DND-41 (cell line): ENCODE data around the gene SCAPER.

Experiments
- ATAC-seq: fragments of 200-7000 bp; cut with Tn5 transposase; 3 replicates; pipeline ENCODE4 v1.9.1; 2021; ENCODE audit warnings: low read depth; ENCODE audit not compliant: insufficient read depth
- DNase-seq: peaks from one replicate; pipeline ENCODE4 v3.0.0-alpha.2; 2020
- H2AFZ ChIP-seq: 2 replicates; pipeline ENCODE4 v1.6.0; 2012; ENCODE audit warnings: low read depth, low read length
- H3K27ac ChIP-seq: 2 replicates; pipeline ENCODE4 v1.5.1; 2012; ENCODE audit warnings: low read length, inconsistent platforms
- H3K27me3 ChIP-seq: fragments of 200-600 bp; sonication (generic); 2 replicates; pipeline ENCODE4 v1.6.0; 2012; ENCODE audit warnings: low read length, mild to moderate bottlenecking, inconsistent platforms; ENCODE audit not compliant: insufficient read depth, poor library complexity
- H3K36me3 ChIP-seq: 2 replicates; pipeline ENCODE4 v1.5.1; 2012; ENCODE audit warnings: low read length, inconsistent platforms; ENCODE audit not compliant: insufficient read depth
- H3K4me1 ChIP-seq: 2 replicates; pipeline ENCODE4 v1.5.1; 2012; ENCODE audit warnings: mild to moderate bottlenecking, low read length; ENCODE audit not compliant: insufficient read depth
- H3K4me2 ChIP-seq: 2 replicates; pipeline ENCODE4 v1.6.0; 2012; ENCODE audit warnings: mild to moderate bottlenecking, moderate library complexity, low read length, inconsistent platforms; ENCODE audit not compliant: insufficient read depth
- H3K4me3 ChIP-seq, 2 experiments: fragments of 200-600 bp in 1 of 2; shearing (Covaris generic) in 1 of 2; 2 replicates each; pipeline ENCODE4 v1.5.1; 2012 to 2016; ENCODE audit warnings: inconsistent platforms in 2 of 2, low read length in 2 of 2, mild to moderate bottlenecking in 2 of 2, low read depth in 1 of 2, moderate library complexity in 1 of 2
- H3K79me2 ChIP-seq: 2 replicates; pipeline ENCODE4 v1.6.0; 2012; ENCODE audit warnings: low read length, inconsistent platforms; ENCODE audit not compliant: insufficient read depth
- H3K9ac ChIP-seq: 2 replicates; pipeline ENCODE4 v1.6.0; 2012; ENCODE audit warnings: low read depth, mild to moderate bottlenecking, inconsistent platforms, low read length, moderate library complexity
- H3K9me3 ChIP-seq: 2 replicates; pipeline ENCODE4 v1.5.1; 2012; ENCODE audit warnings: low read length, moderate library complexity, mild to moderate bottlenecking, inconsistent platforms; ENCODE audit not compliant: insufficient read depth, severe bottlenecking
- H4K20me1 ChIP-seq: 2 replicates; pipeline ENCODE4 v1.6.0; 2012; ENCODE audit warnings: low read length; ENCODE audit not compliant: insufficient read depth
- EZH2 ChIP-seq: IDR thresholded peaks from 3 replicates; pipeline ENCODE4 v1.6.1; 2012; ENCODE audit warnings: borderline replicate concordance, low read depth, mild to moderate bottlenecking, moderate library complexity, low read length, inconsistent platforms; ENCODE audit not compliant: severe bottlenecking
- TF ChIP-seq, protein P1 (sequence below): IDR thresholded peaks from 2 replicates; pipeline ENCODE4 v1.5.1; 2012; ENCODE audit warnings: borderline replicate concordance, low read length, moderate library complexity, mild to moderate bottlenecking; ENCODE audit not compliant: poor library complexity, severe bottlenecking; ENCODE audit errors: extremely low read depth

SCAPER gene

GRCh38 chr15:76664895-76665294 lies 240.2 kb downstream of the SCAPER start:
- Histone ChIP-seq H3K79me2 (no peaks in the 10 kb centered on the region), H4K20me1 (no peaks in the 10 kb centered on the region), H3K9ac (no peak overlapping the region), H2AFZ (no peak overlapping the region), H3K27ac (no peak overlapping the region), H3K9me3 (no peaks in the 10 kb centered on the region), H3K4me3 (no peak overlapping the region), H3K27me3 (no peaks in the 10 kb centered on the region), H3K4me1 (no peaks in the 10 kb centered on the region), H3K4me2 (no peak overlapping the region), H3K36me3 (peaks cover 19% of the 10 kb centered on the region; the same call in 1 of the 2 replicates)
- no peak for DNase-seq
- TF ChIP-seq, protein P1, sequence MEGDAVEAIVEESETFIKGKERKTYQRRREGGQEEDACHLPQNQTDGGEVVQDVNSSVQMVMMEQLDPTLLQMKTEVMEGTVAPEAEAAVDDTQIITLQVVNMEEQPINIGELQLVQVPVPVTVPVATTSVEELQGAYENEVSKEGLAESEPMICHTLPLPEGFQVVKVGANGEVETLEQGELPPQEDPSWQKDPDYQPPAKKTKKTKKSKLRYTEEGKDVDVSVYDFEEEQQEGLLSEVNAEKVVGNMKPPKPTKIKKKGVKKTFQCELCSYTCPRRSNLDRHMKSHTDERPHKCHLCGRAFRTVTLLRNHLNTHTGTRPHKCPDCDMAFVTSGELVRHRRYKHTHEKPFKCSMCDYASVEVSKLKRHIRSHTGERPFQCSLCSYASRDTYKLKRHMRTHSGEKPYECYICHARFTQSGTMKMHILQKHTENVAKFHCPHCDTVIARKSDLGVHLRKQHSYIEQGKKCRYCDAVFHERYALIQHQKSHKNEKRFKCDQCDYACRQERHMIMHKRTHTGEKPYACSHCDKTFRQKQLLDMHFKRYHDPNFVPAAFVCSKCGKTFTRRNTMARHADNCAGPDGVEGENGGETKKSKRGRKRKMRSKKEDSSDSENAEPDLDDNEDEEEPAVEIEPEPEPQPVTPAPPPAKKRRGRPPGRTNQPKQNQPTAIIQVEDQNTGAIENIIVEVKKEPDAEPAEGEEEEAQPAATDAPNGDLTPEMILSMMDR, result no peak
- TF ChIP-seq EZH2, result no peak
- ATAC-seq, result no peak

- H3K27me3 ChIP-seq, result no peaks in the 10 kb centered on the region
Observed at GRCh38 chr15:76664411-76664810, 240.7 kb downstream of the SCAPER start.

GRCh38 chr15:76663529-76663928 lies 241.6 kb downstream of the SCAPER start:
- no peaks in the 10 kb centered on the region for H3K9me3 ChIP-seq

More at GRCh38 chr15:76664411-76664810, 240.7 kb downstream of the SCAPER start:
- H3K79me2 ChIP-seq, result no peaks in the 10 kb centered on the region
- H2AFZ ChIP-seq, result no peak overlapping the region
- TF ChIP-seq EZH2, result no peak
- TF ChIP-seq, protein P1, result no peak
- H3K4me3 ChIP-seq, result no peak overlapping the region
- no peaks in the 10 kb centered on the region for H3K9me3 ChIP-seq
- ATAC-seq (no peak), DNase-seq (no peak)
- no peak overlapping the region for H3K27ac ChIP-seq
- H3K9ac ChIP-seq, result no peak overlapping the region
- H4K20me1 ChIP-seq, result no peaks in the 10 kb centered on the region
- H3K4me1 ChIP-seq, result no peaks in the 10 kb centered on the region
- H3K36me3 ChIP-seq, result peaks cover 19% of the 10 kb centered on the region; the same call in 1 of the 2 replicates
- no peak overlapping the region for H3K4me2 ChIP-seq

More at GRCh38 chr15:76663529-76663928, 241.6 kb downstream of the SCAPER start:
- no peaks in the 10 kb centered on the region for H3K4me1 ChIP-seq
- H3K9ac ChIP-seq, result no peak overlapping the region
- peaks cover 19% of the 10 kb centered on the region; the same call in 1 of the 2 replicates for H3K36me3 ChIP-seq
- no peaks in the 10 kb centered on the region for H3K79me2 ChIP-seq
- H2AFZ ChIP-seq, result no peak overlapping the region
- no peaks in the 10 kb centered on the region for H4K20me1 ChIP-seq
- ATAC-seq (no peak), DNase-seq (no peak)
- TF ChIP-seq, protein P1, result no peak
- no peak for TF ChIP-seq EZH2
- no peak overlapping the region for H3K4me3 ChIP-seq
- no peak overlapping the region for H3K4me2 ChIP-seq
- no peaks in the 10 kb centered on the region for H3K27me3 ChIP-seq
- H3K27ac ChIP-seq, result no peak overlapping the region
